Epidermal melanocyte (primary cell): Measurements from ENCODE around the gene ITGAL.

Experiments used
- DNase-seq: peaks from one replicate; pipeline ENCODE4 v3.0.0; 2011; ENCODE audit warnings: low spot score; ENCODE audit not compliant: insufficient read length

Gene ITGAL

DNA sequence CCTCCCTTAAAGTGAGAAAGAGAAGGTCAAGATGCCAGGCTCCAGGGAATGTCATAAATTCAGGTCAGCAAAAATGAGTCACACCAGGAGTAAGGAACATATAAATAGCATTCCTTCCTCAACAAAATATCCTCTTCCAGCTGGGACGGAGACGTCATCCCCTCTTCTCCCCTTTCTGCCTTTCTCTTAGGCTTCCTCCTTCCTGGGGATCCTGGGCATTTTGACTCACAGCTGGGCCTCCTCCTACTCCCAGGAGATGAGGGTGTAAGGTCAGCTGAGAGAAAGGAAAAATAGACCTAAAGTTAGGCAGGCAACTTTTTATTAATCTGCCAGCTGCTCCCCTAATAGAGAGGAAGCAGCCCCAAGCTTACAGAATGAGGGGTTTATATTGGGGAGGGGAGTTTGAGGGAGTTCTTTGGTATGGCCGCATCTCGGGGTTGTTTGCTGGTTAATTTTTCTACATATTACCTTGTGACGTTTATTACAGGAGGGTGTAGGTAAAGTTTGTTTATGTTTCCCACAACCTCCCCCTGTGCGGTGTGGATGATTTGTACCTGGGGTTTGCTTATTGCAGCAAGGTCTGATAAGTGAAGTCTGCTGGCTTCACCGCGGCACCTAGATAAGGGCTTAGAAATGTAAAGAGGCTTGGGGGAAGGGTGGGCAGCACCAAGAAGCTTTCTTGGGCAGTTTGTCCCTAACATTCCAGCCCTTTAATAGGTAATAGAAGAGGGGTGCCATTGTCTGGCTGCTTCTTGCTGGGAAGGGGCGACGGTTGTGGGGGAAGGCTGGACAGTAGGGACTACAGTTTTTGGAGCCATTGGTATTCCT lies 69.2 kb downstream of the ITGAL start:
- DNase-seq, result no peak

DNA sequence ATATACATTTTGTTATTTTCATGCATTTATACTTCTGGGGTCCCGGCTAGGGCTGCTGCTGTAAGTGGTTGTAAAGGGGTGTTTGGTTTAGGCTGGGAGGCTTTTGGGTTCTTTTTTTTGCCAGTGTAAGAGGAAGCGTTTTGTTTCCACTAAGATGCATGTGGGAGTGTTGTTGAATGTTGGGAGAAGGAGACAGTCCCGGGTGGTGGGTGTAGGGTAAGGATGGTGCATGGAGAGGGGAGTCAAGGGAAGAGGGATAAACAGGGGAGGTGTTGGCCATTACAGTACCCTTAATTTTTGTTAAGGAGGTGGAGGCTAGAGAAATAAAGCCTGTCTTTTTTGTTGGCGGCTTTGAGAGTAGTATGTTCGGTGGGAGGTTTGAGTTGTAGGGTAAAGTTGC lies 70.5 kb downstream of the ITGAL start:
- DNase-seq, result no peak

DNA sequence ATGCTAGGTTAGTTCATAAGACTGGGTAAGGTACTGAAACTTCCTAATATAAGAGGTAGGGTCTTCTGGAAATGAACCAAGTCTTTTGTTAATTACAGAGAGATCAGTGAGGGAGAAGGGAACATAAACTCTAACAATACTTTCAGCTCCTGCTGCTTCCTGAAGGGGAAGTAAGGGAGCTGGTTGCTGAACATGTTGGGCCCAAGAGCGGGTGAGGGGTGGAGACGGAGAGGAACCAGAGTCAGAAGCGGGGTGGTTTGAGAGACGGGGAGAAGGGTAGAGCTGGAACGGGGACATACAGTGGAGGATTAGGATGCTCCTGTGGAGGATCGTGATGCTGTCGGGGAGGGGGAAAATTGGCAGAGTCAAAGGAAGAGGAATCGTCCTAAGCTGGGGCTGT lies 73.6 kb downstream of the ITGAL start:
- DNase-seq, result no peak

DNA sequence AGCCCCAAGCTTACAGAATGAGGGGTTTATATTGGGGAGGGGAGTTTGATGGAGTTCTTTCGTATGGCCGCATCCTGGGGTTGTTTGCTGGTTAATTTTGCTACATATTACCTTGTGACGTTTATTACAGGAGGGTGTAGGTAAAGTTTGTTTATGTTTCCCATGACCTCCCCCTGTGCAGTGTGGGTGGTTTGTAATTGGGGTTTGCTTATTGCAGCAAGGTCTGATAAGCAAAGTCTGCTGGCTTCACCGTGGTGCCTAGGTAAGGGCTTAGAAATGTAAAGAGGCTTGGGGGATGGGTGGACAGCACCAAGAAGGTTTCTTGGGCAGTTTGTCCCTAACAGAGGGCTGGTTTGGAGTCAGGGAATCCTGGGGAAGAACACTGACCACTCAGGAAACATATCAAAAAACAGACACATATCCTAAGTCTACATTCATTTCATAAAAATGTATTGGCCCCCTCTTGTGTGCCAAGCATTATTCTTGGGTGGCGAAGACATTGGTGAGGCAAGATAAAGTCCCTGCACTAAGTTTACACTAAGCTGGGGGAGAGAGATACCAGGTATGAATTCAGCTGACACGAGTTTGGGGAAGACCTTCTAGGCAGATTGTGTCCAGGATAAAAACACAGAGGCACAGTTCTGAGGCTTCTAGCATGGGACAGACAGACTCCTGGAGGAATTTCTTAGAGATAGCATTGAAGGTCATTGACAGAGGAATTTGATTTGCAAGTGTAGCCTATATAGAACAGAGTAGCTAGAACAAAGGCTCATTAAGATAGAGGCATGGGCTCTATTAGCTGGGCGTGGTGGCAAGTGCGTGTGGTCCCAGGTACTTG lies 76.1 kb downstream of the ITGAL start:
- DNase-seq, result no peak

DNA sequence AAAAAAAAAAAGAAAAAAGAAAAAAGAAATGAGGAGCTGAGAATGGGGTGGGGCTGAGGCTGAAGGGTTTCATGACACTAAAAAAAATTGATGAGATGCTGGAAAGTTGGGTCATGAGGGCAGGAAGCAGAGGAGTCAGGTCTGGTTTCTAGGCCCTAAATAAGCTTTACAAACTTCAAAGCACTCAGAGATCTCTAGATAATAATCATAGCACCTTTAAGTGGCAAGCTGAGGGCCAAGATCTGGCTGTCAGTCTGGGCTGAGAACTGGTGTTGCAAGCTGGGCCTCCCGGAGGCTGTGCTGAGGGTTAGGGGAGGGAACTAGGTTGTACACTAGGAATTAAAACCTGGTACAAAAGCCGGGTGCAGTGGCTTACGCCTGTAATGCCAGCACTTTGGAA lies 79.2 kb downstream of the ITGAL start:
- DNase-seq, result no peak

DNA sequence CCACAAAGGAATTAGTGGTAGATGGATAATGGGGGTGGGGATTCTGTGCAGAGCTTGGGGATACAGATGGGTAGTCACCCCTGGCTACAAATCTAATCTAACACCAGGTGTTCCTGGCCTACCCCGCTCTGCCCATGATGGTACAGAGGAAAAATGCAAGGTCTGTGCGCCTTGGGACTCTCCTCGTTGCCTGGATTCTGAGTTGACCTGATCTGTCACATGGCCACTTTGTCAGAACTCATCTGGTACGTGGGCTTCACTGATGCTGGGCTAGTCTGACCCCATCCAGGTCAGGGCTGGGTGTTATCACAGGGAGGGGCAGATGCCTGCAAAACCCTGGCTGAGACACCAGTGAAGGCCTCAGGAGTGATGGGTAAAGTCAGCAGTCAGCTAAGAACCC lies 80.4 kb downstream of the ITGAL start:
- DNase-seq, result no peak

DNA sequence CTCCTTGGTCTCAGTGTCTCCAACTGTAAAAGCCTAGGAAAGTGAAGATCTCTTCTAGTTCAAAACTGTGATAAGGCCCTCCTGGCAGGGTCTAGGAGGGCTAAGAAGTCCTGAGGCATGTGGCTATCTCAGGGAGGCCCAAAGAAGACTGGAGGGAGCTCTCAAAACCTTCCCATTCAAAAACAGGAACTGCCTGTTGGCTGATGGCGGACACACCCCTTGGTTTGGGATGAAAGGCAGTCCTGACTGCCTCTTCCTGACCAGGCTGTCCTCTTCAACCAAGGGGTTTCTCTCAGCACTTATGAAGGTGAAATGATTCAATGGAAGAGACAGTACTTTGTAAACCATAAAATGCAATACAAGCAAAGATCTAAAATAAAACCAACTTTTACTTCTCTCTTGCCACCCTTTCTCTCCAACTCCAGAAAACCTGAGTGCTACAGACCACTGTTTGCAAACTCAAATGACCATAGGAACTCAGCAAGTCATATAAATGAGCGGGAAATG lies 80.9 kb downstream of the ITGAL start:
- no peak for DNase-seq

DNA sequence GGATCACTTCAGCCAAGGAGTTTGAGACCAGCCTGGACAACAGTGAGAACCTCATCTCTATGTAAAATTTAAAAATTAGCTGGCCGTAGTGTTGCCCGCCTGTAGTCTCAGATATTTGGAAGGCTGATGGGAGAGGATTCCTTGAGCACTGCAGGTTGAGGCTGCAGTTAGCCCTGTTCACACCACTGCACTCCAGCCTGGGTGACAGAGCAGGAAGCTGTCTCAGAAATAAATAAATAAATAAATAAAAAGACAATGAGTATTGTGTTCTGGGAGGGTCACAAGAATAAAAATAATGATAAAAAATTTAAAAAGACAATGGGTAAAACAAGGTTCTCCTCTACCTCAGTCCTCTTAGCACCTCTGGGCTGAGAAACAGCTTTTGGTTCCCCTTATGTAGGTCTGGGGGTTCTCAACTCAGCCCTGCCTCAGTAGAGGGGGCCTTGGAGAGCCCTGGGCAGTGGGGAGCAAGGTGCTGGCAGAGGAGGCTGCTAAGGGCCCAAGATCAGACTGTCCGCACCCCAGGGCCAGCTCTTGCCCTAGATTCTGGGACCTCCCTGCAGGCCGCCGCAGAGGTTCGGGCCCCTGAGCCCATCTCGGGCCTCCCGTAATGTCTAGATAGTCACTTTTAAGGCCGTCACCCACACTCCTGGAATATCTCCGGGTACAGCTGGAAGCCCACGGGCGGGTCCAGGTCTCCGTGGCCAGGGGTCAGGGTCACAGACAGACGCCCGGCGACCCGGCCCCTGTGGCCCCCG lies 82.2 kb downstream of the ITGAL start:
- no peak for DNase-seq

DNA sequence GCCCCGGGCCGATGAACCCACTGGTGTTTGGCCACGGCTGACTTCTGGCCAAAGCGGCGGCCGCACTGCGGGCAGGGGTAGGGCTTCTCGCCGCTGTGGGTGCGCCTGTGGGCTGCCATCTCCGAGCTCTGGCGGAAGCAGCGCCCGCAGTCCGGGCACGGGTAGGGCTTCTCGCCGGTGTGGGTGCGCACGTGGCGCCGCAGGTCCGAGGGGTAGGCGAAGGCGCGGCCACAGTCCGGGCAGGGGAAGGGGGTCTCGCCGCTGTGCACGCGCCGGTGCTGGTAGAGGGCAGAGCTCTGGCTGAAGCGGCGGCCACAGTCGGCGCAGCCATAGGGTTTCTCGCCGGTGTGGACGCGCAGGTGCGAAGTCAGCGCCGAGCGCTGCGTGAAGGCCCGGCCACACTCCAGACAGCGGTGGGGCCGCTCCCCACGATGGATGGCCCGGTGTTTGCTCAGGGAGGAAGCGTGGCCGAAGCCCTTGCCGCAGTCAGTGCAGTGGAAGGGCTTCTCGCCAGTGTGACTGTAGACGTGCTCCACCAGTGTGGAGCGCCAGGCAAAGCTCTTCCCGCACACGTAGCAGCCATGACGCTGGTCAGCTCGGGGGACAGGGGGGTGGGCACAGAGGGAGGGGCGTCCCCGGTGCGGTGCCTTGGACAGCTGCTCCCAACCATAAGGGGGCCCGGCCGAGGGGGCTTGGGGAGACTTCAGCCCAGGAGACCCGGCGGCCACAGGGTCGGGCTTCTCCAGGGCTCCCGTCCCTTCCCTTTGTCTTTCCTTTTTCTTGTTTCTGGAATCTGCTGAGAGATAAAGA lies 83.0 kb downstream of the ITGAL start:
- no peak for DNase-seq

DNA sequence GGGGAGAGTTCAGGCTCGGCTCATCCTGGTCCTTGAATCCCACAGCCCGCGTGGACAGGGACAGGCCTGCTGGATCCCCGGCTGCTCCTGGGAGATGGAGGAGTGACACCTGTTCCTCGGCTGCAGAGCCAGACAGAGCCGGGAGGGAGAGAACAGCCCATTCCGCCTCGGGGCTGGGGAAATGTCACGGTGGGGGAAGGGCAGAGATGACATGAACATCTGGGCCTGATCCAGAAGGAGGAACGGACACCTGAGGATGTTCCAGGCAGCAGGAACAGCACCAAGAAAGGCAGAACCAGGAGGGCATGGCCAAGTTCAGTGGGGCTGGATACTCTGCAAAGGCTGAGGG lies 83.6 kb downstream of the ITGAL start:
- no peak for DNase-seq

DNA sequence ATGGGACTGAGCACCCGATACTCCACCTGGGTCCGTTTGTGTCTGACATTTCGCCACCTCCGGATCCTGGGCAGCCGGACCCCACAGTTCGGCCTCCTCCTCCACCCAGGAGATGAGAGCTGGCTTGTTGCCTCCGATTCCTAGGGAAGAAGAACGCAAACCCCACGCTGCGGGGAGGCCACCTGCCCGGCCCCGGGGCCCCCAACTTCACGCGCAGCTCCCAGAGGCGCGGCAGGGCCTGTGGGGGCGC lies 85.1 kb downstream of the ITGAL start:
- DNase-seq, result no peak

DNA sequence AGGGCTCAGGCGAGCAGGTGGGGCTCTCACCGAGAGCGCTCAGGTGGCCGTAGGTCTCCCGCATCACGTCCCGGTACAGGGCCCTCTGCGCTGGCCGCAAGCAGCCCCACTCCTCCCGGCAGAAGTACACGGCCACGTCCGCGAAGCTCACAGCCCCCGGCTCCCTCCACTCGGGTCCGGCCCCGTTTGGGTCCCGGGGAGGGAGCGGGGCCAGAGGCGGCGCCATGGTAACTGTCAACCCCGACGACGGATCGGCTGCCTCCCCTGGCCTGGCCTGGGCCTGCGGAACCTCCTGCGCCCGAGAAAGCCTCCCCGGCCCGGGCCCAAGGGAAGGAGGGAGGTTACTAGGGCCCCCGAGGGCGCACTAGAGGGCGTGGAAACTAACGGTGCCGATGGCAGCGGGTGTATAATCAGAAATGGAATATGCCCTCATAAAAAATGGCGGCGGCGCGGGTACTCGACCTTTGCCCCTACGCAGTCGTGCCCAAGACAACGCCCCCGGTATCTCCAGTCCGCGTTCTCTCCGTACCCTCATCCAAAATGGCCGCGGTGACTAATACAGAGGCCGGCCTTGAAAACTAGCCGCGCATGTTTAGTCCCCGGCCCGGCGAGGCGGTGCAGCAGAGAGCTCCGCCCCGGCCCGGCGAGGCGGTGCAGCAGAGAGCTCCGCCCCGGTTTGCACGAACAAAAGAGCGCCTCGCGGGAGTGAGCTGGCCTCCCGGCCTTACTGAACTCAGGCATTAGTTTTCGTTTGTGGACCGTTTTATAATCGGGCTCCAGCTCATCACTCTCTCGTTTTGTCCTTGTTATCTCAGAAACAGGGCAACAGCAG lies 85.6 kb downstream of the ITGAL start, which contains the start of gene ZNF764:
Gene ZNF764 (minus strand): TSS at position 418 of the 832 bp plus-strand sequence. CDS start 192 bp downstream, at position 226.
- DNase-seq, result peak; percentile 95

DNA sequence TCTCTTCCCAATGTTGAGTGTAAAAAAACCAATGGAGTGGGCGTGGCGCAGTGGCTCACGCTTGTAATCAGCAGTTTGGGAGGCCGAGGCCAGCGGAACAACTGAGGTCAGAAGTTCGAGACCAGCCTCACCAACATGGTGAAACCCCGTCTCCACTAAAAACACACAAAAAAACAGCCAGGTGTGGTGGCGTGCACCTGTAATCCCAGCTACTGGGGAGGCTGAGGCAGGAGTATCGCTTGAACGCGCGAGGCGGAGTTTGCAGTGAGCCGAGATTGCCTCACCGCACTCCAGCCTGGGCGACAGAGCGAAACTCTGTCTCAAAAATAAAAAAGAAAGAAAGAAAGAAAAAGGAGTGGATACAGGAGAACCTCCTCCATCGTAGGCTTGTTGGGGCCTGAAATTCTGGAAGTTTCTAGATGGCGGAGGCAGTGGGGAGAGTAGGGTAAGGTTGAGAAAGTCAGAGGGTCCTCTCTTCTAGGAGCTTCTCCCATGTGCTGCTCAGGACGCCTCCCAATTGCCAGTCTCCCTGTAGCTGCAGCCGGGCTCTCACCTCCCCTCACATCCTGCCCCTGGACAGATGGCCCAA lies 86.3 kb downstream of the ITGAL start:
- DNase-seq, result no peak

DNA sequence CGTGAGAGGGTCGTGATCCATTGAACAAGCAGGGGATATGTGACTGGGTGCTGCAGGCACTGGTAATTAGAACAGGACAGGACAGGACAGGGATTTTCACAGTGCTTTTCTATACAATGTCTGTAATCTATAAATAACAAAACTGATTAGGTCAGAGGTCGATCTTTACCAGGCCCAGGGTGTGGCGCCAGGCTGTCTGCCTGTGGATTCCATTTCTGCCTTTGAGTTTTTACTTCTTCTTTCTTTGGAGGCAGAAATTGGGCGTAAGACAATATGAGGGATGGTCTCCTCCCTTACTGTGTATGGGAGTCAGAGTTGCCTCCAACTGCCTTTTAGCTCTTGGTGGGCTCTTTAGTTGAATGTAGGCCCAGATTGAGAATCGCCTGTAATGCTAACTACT lies 87.1 kb downstream of the ITGAL start:
- no peak for DNase-seq

DNA sequence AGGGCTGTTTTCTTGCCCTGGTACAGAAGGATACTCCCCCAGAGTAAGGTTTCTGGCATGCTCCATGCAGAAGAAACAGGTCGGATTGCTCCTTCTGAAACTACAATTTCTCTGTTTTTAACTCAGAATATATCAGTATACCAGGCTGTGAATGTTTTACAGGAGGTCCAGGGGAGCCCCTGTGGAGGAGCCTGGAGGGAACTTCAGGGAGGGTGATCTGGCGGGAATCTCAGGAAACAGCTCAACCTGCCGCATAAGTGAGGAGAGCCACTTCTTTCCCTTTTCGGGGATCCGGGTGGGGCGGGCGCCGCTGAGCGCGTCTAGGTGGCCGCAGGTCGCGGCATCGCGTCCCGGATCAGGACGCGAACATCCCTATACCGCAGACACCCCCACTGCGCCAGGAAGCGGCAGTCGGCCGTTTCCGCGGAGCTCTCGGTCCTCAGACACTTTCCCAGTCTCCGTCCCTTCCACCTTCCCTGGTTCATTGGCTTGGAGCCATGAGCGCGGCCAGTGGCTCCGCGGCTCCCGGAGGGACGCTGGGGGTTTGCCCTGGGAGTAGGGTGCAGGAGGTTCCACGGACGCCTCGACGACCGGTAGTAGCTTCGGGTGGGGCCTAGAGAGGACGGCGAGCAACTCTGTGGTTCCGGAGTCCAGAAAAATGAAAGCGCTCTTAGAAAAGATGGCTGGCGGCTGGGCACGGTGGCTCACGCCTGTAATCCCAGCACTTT lies 88.7 kb downstream of the ITGAL start:
- DNase-seq, result no peak

DNA sequence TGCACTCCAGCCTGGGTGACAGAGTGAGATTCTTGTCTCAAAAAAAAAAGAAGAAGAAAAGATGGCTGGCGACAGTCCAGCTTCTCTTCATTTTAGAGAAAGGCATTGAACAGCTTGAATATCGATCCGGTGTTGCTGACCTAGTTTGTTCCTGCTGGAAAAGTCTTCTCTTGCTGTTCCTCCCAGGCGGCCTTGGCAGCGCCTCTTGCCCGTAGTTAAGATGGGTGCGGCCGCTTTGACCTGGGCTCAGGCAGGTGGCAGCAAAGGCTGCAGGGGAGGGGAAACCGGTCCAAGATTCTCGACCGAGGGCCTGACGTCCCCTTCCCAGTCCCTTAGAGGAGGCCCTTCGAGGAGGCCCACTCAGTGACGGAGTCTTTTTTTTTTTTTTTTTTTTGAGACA lies 89.5 kb downstream of the ITGAL start:
- no peak for DNase-seq

DNA sequence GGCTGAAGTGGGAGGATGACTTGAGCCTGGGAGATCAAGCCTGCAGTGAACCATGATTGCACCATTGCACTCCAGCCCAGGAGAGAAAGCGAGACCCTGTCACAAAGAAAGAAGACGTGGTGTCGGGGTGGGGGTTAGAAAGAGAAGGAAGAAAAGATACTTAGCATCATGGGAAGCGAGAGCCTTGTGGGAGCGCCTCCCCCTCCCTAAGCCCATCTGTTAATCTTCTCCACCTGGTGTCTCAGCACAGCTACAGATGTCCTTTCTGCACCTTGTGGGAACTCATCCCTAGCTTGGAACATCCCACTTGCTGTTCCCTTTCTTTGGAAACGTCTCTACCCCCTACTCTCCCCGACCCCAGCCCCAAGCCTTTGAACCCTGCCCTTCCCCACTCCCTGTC lies 93.0 kb downstream of the ITGAL start:
- no peak for DNase-seq

DNA sequence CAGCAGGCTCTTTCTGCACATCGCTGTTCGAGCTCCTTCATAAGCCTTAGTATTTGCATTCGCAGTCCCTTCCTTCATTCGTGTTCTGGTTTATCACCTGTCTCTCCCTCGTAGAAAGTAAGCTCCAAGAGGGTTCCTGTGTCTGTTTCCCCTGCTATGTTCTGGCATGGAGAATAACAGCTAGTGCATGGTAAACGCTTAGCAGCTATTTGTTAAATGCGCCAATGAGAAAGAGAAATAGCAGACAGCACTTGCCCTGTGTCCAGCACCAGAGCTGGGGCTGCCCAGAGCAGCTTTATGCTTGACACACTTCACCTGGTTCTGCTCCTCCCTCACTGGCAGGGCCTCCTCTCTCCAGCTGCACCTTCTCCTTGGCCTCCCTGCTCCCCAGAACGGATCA lies 93.4 kb downstream of the ITGAL start:
- no peak for DNase-seq

DNA sequence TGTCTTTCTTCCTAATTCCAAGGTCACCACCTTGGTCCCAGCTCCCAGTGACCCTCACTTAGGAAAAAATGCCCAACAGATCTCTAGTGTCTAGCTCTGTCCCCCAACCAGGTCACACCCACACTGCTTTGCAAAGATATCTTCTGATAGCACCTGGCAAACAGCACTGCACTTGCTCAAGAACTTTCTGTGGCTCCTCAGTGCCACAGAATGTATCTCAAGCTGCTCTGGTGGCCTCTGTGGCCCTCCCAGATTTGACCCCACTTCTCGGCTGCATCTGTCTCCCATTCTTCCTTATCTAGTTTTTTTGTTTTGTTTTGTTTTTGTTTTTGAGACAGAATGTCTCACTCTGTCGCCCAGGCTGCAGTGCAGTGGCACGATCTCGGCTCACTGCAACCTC lies 94.0 kb downstream of the ITGAL start:
- no peak for DNase-seq
